Duodenal mucosa (tissue), 2 donors: ENCODE results near the gene ATP11A.

ENCODE experiments used
- H3K27ac ChIP-seq: one replicate; pipeline ENCODE4 v1.7.0; 2013; ENCODE audit warnings: low read depth, low read length
- H3K27me3 ChIP-seq, 2 donors: one replicate each; pipeline ENCODE4 v1.7.0; 2013; ENCODE audit warnings: low read length in 2 of 2, control low read depth in 1 of 2; ENCODE audit not compliant: insufficient read depth in 2 of 2, control insufficient read depth in 1 of 2
- H3K36me3 ChIP-seq, 2 donors: one replicate each; pipeline ENCODE4 v1.7.0; 2013; ENCODE audit warnings: low read length in 2 of 2, control low read depth in 1 of 2; ENCODE audit not compliant: insufficient read depth in 2 of 2, control insufficient read depth in 1 of 2
- H3K4me1 ChIP-seq, 2 donors: one replicate each; pipeline ENCODE4 v1.7.0; 2013; ENCODE audit warnings: low read length in 2 of 2, control low read depth in 1 of 2; ENCODE audit not compliant: insufficient read depth in 2 of 2, control insufficient read depth in 1 of 2
- H3K4me3 ChIP-seq, 2 donors: one replicate each; pipeline ENCODE4 v1.7.0; 2013; ENCODE audit warnings: low read length in 2 of 2, low read depth in 1 of 2
- H3K9ac ChIP-seq, 2 donors: one replicate each; pipeline ENCODE4 v1.7.0; 2013; ENCODE audit warnings: low read length in 2 of 2, low read depth in 1 of 2
- H3K9me3 ChIP-seq, 2 donors: one replicate each; pipeline ENCODE4 v1.7.0; 2013; ENCODE audit warnings: low read length in 2 of 2, control low read depth in 1 of 2; ENCODE audit not compliant: control insufficient read depth in 1 of 2

ATP11A gene

DNA sequence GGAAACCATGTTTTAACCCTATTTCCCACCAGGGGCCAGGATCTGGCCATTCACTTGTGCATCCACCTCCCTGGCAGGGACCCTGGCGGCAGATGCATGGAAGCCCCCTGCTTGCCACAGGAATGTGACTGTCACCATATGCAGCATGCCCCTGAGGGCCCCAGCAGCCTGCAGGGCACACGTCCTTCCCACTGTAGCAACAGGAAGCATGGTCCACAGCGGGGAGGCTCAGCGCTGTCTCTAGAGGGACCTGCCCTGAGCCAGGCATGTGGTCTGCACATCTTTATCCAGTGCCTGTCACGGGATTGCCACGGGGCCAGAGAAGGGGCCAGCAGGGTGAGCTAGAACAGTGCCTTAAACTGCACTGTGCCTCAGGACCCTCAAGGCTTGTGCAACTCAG, 244.2 kb downstream of the ATP11A start:
- no peak overlapping the region for H3K4me3 ChIP-seq
- H3K4me1 ChIP-seq: peaks cover 21 to 28% of the 10 kb centered on the region in 2 donors
- no peaks in the 10 kb centered on the region for H3K36me3 ChIP-seq
- H3K27ac ChIP-seq: no peak overlapping the region
- no peaks in the 10 kb centered on the region for H3K27me3 ChIP-seq
- H3K9me3 ChIP-seq: no peaks in the 10 kb centered on the region
- no peak overlapping the region for H3K9ac ChIP-seq
